GM19193 (cell line): ENCODE results near the gene USH1C.

Experiments
- POLR2A ChIP-seq: IDR thresholded peaks from 4 replicates; pipeline ENCODE4 v1.6.1; 2011; ENCODE audit not compliant: insufficient read depth, insufficient read length; ENCODE audit errors: extremely low read depth

The USH1C gene

DNA sequence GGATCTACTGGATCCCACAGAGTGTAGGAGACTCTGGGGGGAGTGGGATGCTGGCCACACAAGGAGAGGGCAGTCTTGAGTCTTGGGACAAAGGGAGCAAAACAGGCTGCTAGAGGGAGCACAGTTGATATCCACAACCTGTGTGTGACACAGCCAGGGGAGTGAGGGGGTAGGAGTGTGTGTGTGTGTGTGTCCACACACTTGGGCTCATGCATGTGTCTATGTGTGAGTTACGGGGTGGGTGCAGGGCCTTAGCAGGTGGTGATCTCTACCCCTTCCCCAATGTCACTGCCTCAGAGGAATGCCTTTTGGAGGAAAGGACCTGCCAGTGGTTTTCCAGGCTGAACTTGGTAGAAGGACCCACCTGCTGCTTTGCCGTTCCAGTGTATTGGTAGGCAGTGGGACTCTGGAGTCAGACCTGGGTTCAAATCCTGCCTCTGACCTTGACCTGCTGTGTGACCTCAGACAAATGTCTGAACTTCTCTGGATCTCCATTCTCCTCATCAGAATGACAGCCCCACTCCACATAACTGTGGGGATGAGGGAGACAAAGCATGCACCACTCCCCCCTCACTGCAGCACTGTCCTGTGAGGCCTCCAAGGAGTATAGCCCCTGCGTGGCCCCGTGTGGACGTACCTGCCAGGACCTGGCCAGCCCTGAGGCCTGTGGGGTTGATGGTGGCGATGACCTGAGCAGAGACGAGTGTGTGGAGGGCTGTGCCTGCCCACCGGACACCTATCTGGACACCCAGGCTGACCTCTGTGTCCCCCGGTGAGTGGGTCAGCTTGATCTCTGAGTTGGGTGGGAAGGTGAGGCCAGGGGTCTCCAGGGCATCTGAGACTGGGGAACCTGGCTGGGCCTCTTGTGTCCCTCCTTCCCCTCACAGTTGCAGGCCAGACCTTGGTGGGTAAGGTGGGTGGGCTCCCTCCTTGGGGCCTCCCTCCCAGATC, 30.2 kb upstream of the USH1C start:
- no peak for TF ChIP-seq POLR2A

- no peak for TF ChIP-seq POLR2A
Observed at GRCh38 chr11:17573526-17573925, 29.3 kb upstream of the USH1C start.

- no peak for TF ChIP-seq POLR2A
Observed at GRCh38 chr11:17572791-17573460, 28.7 kb upstream of the USH1C start.

DNA sequence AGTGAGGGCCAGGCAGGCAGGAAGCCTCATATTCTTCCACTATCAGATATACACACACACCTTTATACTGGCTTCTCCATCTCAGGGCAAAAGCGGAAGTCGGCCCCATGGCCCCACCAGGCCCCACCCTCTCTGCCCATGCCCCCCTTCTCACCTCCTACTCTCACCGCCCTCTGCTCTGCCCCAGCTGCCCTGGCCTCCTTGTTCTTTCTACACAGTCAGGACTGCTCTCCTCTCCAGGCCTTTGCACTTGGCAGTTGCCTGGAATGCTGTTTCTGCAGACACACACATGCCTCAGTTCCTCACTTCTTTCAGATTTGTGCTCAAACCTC, 28.1 kb upstream of the USH1C start:
- no peak for TF ChIP-seq POLR2A

DNA sequence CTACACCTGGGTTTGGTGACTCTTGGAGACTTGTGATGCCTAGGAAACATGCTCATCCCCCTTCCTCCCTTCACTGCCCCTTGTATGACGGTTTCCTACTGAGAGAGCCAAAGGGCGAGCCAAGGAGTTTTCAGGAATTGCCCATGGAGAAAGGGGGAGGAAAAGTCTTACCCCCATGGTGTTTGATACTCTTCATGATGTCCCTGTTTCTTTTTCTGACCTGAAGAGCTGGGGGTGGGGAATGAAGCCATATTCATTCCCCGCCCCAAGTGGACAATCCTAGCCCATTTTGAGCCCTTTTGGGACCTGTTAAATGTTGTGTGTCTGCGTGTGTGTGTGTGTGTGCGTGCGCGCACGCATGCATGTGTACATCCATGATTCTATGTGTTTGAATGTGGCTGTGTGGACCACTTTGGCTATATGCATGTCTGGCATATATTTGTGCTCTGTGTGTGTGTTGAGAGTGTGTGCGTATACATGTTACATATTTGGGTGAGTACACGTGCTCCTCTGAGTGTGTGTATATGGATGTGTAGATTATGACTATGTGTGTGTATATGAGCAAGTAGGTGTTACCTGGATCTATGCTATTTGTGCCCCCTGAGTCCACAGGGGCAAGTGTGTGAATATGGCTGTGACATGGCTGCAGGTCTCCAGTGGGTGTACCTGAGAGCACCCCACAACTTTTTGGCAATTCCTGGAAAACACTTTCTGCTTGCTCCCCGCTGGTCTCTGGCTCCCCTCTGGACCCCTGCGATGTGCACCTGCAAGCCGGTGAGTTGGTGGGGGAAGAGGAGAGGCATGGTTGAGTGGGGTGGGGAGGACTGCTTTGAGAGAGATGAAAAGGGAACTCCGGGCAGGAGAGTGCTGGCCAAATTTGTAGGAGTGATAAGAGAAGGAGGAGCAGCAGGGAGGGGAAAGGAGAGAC, 27.5 kb upstream of the USH1C start:
- TF ChIP-seq POLR2A: no peak

- no peak for TF ChIP-seq POLR2A
Observed at GRCh38 chr11:17570034-17570433, 25.8 kb upstream of the USH1C start.

- TF ChIP-seq POLR2A: no peak
Observed at GRCh38 chr11:17568944-17569343, 24.7 kb upstream of the USH1C start.

DNA sequence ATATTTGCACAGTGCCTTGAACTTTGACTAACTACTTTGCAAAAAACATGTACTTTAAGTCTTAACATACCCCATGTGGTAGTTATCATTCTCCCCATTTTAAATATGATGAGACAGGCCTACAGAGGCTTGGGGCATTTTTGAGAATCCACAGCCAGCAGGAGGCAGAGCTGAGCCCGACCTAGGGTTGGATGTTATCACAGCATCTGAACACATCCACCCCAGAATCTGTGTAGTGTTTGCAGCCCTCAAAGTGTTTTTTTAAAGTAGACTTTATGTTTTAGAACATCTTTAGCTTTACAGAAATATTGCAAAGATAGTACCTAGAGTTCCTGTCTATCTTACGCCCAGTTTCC, 20.4 kb upstream of the USH1C start:
- no peak for TF ChIP-seq POLR2A

GRCh38 chr11:17563961-17564686, 19.9 kb upstream of the USH1C start:
- no peak for TF ChIP-seq POLR2A

DNA sequence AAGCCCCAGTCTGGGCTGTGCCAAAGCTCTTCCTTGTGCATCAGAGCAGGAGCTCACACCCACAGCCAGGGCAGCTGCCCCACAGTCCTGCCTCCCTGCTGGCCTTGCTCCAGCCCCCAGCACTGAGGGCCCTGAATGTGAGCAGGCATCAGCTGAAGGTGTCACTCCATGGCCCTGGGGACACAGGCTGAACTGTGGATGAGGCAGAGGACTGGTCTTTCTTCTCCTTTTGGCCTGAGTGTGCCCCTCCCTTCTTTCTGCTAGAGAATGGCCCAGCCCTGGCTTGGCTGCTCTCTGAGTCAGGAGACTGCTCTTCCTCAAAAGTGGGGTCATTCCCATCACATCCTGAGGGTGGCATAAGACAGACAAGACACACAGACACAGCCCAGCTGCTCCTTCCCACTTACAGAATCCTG, 19.0 kb upstream of the USH1C start:
- TF ChIP-seq POLR2A: no peak

DNA sequence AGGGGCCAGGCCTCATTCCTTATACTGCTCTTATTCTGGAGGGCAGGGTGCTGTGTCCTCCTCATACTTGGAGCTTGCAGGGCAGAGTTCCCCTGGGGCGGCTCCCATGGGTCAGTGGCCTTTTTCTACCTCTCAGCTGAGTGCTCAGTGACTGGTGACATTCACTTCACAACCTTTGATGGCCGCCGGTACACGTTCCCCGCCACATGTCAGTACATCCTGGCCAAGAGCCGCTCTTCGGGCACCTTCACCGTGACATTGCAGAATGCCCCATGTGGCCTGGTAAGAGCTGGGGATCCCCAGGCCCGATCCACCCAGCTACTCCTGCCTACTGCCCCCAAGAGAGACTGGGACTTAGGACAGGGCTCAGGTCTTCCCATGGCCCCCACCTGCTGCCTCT, 17.3 kb upstream of the USH1C start:
- no peak for TF ChIP-seq POLR2A

DNA sequence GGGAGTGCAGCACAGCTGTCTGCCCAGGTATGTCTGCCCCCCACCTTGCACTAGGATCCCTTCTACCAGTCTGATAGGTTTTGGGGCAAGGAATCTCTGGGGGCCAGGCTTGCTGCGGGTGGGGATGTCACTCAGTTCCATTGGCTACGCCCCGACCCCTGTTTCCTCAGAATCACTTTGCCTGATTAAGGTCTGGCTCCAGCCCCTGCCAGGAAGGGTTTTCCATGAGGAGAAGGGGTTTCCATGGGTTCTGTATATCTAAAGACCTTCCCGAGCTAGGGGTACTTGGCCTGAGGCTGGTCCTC, 16.8 kb upstream of the USH1C start:
- no peak for TF ChIP-seq POLR2A

DNA sequence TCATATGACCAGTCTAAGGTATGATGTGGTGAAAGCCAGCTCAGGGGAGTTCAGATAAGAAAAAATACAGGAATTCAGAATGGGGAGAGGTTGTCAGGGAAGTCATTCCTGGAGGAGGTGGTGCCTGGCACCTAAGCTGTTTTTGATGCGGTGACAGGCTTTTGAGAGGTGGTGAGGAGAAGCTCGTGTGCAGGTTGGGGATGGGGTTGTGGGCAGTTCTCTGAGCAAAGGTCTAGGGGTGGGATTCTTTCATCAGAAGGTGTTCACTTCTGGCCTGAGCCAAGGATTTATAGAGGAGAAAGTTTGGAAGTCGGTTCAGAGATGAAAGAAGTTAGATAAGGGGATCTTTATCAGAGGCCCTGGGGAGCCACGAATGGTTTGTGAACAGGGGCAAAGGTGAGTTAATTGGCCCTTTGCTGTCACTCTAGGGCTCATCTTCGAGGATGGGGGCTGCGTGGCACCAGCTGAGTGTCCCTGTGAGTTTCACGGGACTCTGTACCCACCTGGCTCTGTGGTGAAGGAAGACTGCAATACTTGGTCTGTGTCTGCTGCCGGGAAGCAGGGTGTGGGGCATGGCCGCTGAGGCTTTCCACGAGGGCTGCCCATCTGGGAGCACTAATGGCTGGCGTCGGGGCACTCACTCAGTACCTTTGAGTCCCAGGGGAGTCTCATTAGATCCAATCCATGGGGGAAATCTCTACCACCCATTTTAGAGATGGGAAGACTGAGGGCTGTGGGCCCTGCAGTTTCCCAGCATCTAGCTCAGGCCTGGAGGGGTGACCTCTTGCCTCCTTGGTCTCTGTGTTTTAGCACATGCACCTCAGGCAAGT, 16.3 kb upstream of the USH1C start:
- TF ChIP-seq POLR2A: no peak
